T47D (cell line): ENCODE data around the gene GPR75.
"Not testable (repeated sequence)": the region's sequence is repeated elsewhere in the genome, so short reads cannot be mapped to it uniquely, and the experiment has no call there.

ENCODE experiments used
- DNase-seq, 2 experiments: peaks; one replicate each; pipeline versions ENCODE4 v3.0.0 to v3.0.0-alpha.2; 2011 to 2012; ENCODE audit warnings: low read depth in 1 of 2, low spot score in 1 of 2
- JUND ChIP-seq: IDR thresholded peaks from 2 replicates; pipeline ENCODE4 v1.6.1; 2012; ENCODE audit warnings: low read depth
- in situ Hi-C: cut with HindIII; loops from 2 replicates; pipeline ENCODE4 v1.10.0; 2016; ENCODE audit warnings: low sequenced_read_pairs, low pct_unique_long_range_greater_than_20kb

GPR75 gene

GRCh38 chr2:53874401-53874950, 14.7 kb upstream of the GPR75 start:
- TF ChIP-seq JUND, result no peak
- in situ Hi-C loops, result no loop called here
- DNase-seq, result no peak

GRCh38 chr2:53867773-53868172, 8.0 kb upstream of the GPR75 start:
- in situ Hi-C loops, result no loop called here
- TF ChIP-seq JUND, result no peak
- no peak for DNase-seq

- TF ChIP-seq JUND, result no peak
- no peak for DNase-seq
- in situ Hi-C loops, result no loop called here
These were observed 7.4 kb upstream of the GPR75 start for GRCh38 chr2:53867169-53867568.

- no peak for TF ChIP-seq JUND
- in situ Hi-C loops, result no loop called here
- DNase-seq, result no peak
These were observed 6.2 kb upstream of the GPR75 start for GRCh38 chr2:53865962-53866361.

- no peak for TF ChIP-seq JUND
- in situ Hi-C loops, result no loop called here
- DNase-seq, result peak in 1 of 2 experiments; percentile 36
These were observed 5.5 kb upstream of the GPR75 start for GRCh38 chr2:53865264-53865663.

GRCh38 chr2:53863538-53864227, 3.9 kb upstream of the GPR75 start:
- no peak for TF ChIP-seq JUND
- in situ Hi-C loops, result no loop called here
- no peak for DNase-seq

GRCh38 chr2:53861824-53862223, 2.1 kb upstream of the GPR75 start:
- no peak for TF ChIP-seq JUND
- in situ Hi-C loops, result no loop called here
- DNase-seq, result no peak

GRCh38 chr2:53856272-53856671, 3.5 kb downstream of the GPR75 start:
- in situ Hi-C loops, result no loop called here
- TF ChIP-seq JUND, result no peak

GRCh38 chr2:53854678-53855077, 5.1 kb downstream of the GPR75 start:
- in situ Hi-C loops, result no loop called here
- TF ChIP-seq JUND, result no peak
- DNase-seq, result no peak

More at GRCh38 chr2:53856272-53856671, 3.5 kb downstream of the GPR75 start:
- DNase-seq, result no peak

GRCh38 chr2:53852532-53852931, 7.2 kb downstream of the GPR75 start:
- no peak for TF ChIP-seq JUND
- in situ Hi-C loops, result no loop called here

GRCh38 chr2:53851052-53851757, 8.6 kb downstream of the GPR75 start:
- in situ Hi-C loops, result not testable (repeated sequence)

More at GRCh38 chr2:53852532-53852931, 7.2 kb downstream of the GPR75 start:
- DNase-seq, result no peak

GRCh38 chr2:53848062-53848461, 11.7 kb downstream of the GPR75 start:
- TF ChIP-seq JUND, result no peak
- no peak for DNase-seq
- in situ Hi-C loops, result no loop called here

More at GRCh38 chr2:53851052-53851757, 8.6 kb downstream of the GPR75 start:
- DNase-seq, result not testable (repeated sequence)

- DNase-seq, result no peak
- in situ Hi-C loops, result no loop called here
- no peak for TF ChIP-seq JUND
These were observed 16.2 kb downstream of the GPR75 start for GRCh38 chr2:53843595-53843994.
